ENCODE measurements around the gene EXOC3.

The EXOC3 gene

DNA sequence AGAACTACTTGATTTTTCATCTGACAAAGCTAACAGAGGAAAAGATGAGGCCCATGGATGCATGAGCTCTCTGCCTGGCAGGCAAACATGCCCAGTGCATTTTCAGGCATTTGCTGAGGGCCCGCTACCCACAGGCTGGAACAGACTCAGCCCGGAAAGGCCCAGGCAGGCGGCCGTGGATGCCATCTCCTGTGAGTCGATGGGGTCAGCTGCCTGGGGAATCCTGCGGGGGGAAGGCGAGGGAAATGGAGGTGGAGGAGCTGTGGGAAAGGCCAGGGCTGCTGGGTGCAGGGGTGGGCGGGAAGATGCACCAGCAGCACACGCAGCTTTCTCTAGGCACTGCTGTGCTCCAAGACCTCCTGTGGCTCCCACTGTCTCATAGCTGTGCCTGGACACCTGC is 67.5 kb downstream of the EXOC3 start:
- Histone ChIP-seq H3K4me2 (no peak overlapping the region), H3K36me3 (no peaks in the 10 kb centered on the region), H3K9ac (no peak overlapping the region), H3K4me3 (no peak overlapping the region), H3K27ac (no peak overlapping the region), H4K20me1 (peaks cover 0 to 41% (median 0%) of the 10 kb centered on the region in 11 experiments; a peak in 8 of 22 replicates), H3K9me3 (replicated peaks in 1 of 11) (peaks cover 8 to 27% (median 20%) of the 10 kb centered on the region in 11 experiments; a peak in 17 of 22 replicates), H3K4me1 (peaks cover 19 to 30% (median 25%) of the 10 kb centered on the region in 10 experiments), H3K27me3 (peaks cover 0 to 60% (median 0%) of the 10 kb centered on the region in 11 experiments; a peak in 9 of 22 replicates)
- no peak for TF ChIP-seq Cebpa-rat (IDR thresholded peaks at IDR 0.05)

- H3K4me3 ChIP-seq: no peak overlapping the region
- peaks cover 0 to 41% (median 0%) of the 10 kb centered on the region in 11 experiments; a peak in 8 of 22 replicates for H4K20me1 ChIP-seq
- no peak overlapping the region for H3K4me2 ChIP-seq
- H3K36me3 ChIP-seq: no peaks in the 10 kb centered on the region
- no peak overlapping the region for H3K27ac ChIP-seq
- H3K4me1 ChIP-seq: peaks cover 19 to 30% (median 25%) of the 10 kb centered on the region in 10 experiments
- peaks cover 0 to 66% (median 0%) of the 10 kb centered on the region in 11 experiments; a peak in 9 of 22 replicates for H3K27me3 ChIP-seq
- TF ChIP-seq Cebpa-rat (IDR thresholded peaks at IDR 0.05): no peak
- no peak overlapping the region for H3K9ac ChIP-seq
- peaks cover 6 to 21% (median 16%) of the 10 kb centered on the region in 11 experiments; a peak in 17 of 22 replicates for H3K9me3 ChIP-seq (replicated peaks in 1 of 11)
Observed at GRCh38 chr5:511476-511875, 68.5 kb downstream of the EXOC3 start.

DNA sequence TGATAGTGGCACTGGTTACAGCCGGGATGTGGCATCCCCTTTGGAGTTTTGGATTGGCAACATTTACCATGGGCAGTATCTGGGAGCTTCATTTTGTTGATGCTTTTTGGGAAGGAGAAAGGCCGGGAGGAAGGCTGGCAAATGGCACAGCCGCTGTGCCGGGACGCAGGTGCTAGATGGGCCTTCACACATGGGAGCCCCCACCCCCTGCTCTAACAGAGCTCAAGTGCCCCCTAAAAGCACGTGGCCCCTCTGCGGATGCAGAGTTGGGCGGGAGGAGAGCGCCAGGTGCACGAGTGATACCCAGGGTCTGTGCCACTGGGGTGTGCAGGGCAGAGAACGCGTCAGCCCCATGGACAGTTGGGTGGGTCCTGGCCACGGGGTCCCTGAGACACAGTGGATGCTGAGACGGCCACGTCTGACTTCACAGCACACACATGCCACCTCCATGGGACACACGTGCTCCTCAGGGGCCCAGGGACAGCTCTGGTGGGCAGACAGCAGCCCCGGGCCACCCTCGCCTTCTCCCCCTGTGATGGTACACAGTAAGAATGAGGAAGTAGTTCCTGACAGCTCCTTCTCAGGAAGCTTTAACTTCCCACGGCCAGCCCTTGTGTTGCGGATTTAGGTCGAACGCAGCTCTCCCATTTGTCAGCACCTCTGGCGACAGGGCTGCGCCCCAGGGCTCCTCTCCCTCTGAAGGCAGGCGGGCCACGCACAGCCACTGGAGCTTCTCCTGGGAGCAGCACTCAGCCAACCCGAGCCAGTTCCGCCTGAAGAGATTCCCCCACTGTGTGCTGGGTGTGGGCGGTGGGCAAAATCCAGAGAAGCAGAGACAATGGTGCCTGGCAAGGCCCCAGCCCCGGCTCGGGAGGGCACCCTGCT is 70.5 kb downstream of the EXOC3 start:
- Histone ChIP-seq H4K20me1 (peaks cover 0 to 41% (median 0%) of the 10 kb centered on the region in 11 experiments; a peak in 8 of 22 replicates), H3K9ac (peak overlapping the region in 4 of 11 experiments; percentile 8 to 48 (median 37); a peak in 6 of 22 replicates), H3K27ac (peak overlapping the region in 1 of 11 experiments; percentile 21; a peak in 1 of 22 replicates), H3K27me3 (peaks cover 0 to 79% (median 0%) of the 10 kb centered on the region in 11 experiments; a peak in 9 of 22 replicates), H3K9me3 (replicated peaks in 1 of 11) (peaks cover 0 to 5% (median 2%) of the 10 kb centered on the region in 11 experiments; a peak in 13 of 22 replicates), H3K4me1 (peaks cover 19 to 30% (median 25%) of the 10 kb centered on the region in 10 experiments), H3K36me3 (no peaks in the 10 kb centered on the region), H3K4me3 (0 out of 20 replicates have a peak overlapping the region, but pooled peaks of 1 of the 10 experiments have one; percentile 5), H3K4me2 (peak overlapping the region; percentile 63 to 84 (median 79))
- no peak for TF ChIP-seq Cebpa-rat (IDR thresholded peaks at IDR 0.05)

GRCh38 chr5:514101-514485 is 71.1 kb downstream of the EXOC3 start:
- Histone ChIP-seq H4K20me1 (peaks cover 0 to 48% (median 0%) of the 10 kb centered on the region in 11 experiments; a peak in 8 of 22 replicates), H3K36me3 (no peaks in the 10 kb centered on the region), H3K9me3 (replicated peaks in 1 of 11) (no peaks in the 10 kb centered on the region), H3K27me3 (peaks cover 0 to 81% (median 0%) of the 10 kb centered on the region in 11 experiments; a peak in 9 of 22 replicates), H3K4me3 (0 out of 20 replicates have a peak overlapping the region, but pooled peaks of 1 of the 10 experiments have one; percentile 5), H3K27ac (peak overlapping the region in 1 of 11 experiments; percentile 21; a peak in 1 of 22 replicates), H3K9ac (peak overlapping the region in 4 of 11 experiments; percentile 8 to 48 (median 37); a peak in 6 of 22 replicates), H3K4me1 (peaks cover 19 to 30% (median 25%) of the 10 kb centered on the region in 10 experiments), H3K4me2 (peak overlapping the region; percentile 63 to 84 (median 79))
- TF ChIP-seq Cebpa-rat (IDR thresholded peaks at IDR 0.05): no peak

- H3K4me2 ChIP-seq: peak overlapping the region; percentile 63 to 84 (median 79); a peak in 21 of 22 replicates
- 0 out of 22 replicates have a peak overlapping the region, but pooled peaks of 1 of the 11 experiments have one; percentile 29 for H3K9ac ChIP-seq
- no peak overlapping the region for H3K27ac ChIP-seq
- peaks cover 0 to 84% (median 0%) of the 10 kb centered on the region in 11 experiments; a peak in 9 of 22 replicates for H3K27me3 ChIP-seq
- no peaks in the 10 kb centered on the region for H3K36me3 ChIP-seq
- no peak for TF ChIP-seq Cebpa-rat (IDR thresholded peaks at IDR 0.05)
- no peak overlapping the region for H3K4me3 ChIP-seq
- peaks cover 19 to 28% (median 23%) of the 10 kb centered on the region in 10 experiments for H3K4me1 ChIP-seq
- H4K20me1 ChIP-seq: peaks cover 0 to 50% (median 0%) of the 10 kb centered on the region in 11 experiments; a peak in 8 of 22 replicates
- no peaks in the 10 kb centered on the region for H3K9me3 ChIP-seq (replicated peaks in 1 of 11)
Observed at GRCh38 chr5:514673-515072, 71.7 kb downstream of the EXOC3 start.

DNA sequence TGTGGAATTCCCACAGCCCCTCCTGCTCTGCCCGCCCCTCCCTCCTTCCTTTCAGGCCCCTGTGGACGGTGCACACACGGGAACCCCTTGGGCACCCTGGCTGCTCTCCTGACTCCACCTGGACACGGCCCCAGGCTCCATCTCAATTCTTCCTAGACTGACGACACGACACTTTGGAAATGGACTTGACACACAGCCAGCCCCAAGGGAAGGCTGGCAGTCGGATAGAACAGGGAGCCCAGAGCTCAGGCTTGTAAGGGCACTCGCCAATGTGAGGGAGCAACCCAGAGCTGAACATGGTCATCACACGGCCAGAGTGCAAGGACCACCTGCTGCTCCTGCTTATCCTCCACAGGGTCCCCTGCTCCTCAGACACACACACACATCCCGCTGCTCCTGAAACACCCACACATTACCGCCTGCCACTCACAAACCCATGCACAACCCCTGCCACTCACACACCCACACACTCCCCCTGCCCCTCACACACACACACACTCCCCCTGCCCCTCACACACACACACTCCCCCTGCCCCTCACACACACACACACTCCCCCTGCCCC is 72.4 kb downstream of the EXOC3 start:
- Histone ChIP-seq H3K27ac (no peak overlapping the region), H3K4me2 (peak overlapping the region in 1 of 11 experiments; percentile 80; a peak in 1 of 22 replicates), H3K4me1 (peaks cover 19 to 26% (median 24%) of the 10 kb centered on the region in 10 experiments), H3K9ac (no peak overlapping the region), H3K9me3 (replicated peaks in 1 of 11) (no peaks in the 10 kb centered on the region), H3K27me3 (peaks cover 0 to 90% (median 0%) of the 10 kb centered on the region in 11 experiments; a peak in 10 of 22 replicates), H3K4me3 (no peak overlapping the region), H3K36me3 (no peaks in the 10 kb centered on the region), H4K20me1 (peaks cover 0 to 50% (median 0%) of the 10 kb centered on the region in 11 experiments; a peak in 8 of 22 replicates)
- no peak for TF ChIP-seq Cebpa-rat (IDR thresholded peaks at IDR 0.05)

- Histone ChIP-seq H3K36me3 (no peaks in the 10 kb centered on the region), H3K4me1 (peaks cover 19 to 37% (median 34%) of the 10 kb centered on the region in 10 experiments), H3K27me3 (peaks cover 6 to 93% (median 9%) of the 10 kb centered on the region in 11 experiments; a peak in 21 of 22 replicates), H3K27ac (no peak overlapping the region), H3K9me3 (replicated peaks in 1 of 11) (no peaks in the 10 kb centered on the region), H3K4me2 (no peak overlapping the region), H3K9ac (no peak overlapping the region), H4K20me1 (peaks cover 0 to 59% (median 5%) of the 10 kb centered on the region in 11 experiments; a peak in 10 of 22 replicates), H3K4me3 (no peak overlapping the region)
- TF ChIP-seq Cebpa-rat (IDR thresholded peaks at IDR 0.05): no peak
Observed at GRCh38 chr5:516338-516925, 73.5 kb downstream of the EXOC3 start.
